Spleen (tissue), 11 donors: Measurements from ENCODE around the gene CMPK2. TPM values are rescaled to one million over a fixed set of nuclear protein-coding genes. Genes with fewer than 3 reads are reported as not detected.

Experiments used
- DNase-seq: peaks from one replicate; pipeline ENCODE4 v3.0.0-alpha.2; 2020
- H3K27ac ChIP-seq, 8 donors: fragments of 200-600 bp; sonication (generic) in 7 of 8; 1 replicate in 4 of 8; 2 replicates in 4 of 8; pipeline versions ENCODE4 v1.5.0 to v1.8.0; 2016 to 2021; ENCODE audit warnings: inconsistent platforms in 4 of 8, mild to moderate bottlenecking in 4 of 8, moderate library complexity in 1 of 8
- H3K27me3 ChIP-seq, 7 donors: fragments of 200-600 bp; sonication (generic) in 6 of 7; replicated peaks in 1 of 7; 1 replicate in 4 of 7; 2 replicates in 3 of 7; pipeline versions ENCODE4 v1.5.0 to v1.8.0; 2016 to 2021; ENCODE audit warnings: inconsistent platforms in 3 of 7, mild to moderate bottlenecking in 1 of 7
- H3K36me3 ChIP-seq, 6 donors: fragments of 200-600 bp; sonication (generic) in 5 of 6; 1 replicate in 4 of 6; 2 replicates in 2 of 6; pipeline versions ENCODE4 v1.5.0 to v1.8.0; 2016 to 2021; ENCODE audit warnings: inconsistent platforms in 2 of 6
- H3K4me1 ChIP-seq, 6 donors: fragments of 200-600 bp; sonication (generic) in 5 of 6; 1 replicate in 3 of 6; 2 replicates in 3 of 6; pipeline versions ENCODE4 v1.5.0 to v1.8.0; 2016 to 2021; ENCODE audit warnings: inconsistent platforms in 3 of 6
- H3K4me3 ChIP-seq, 8 donors: fragments of 200-600 bp; sonication (generic) in 7 of 8; 1 replicate in 4 of 8; 2 replicates in 4 of 8; pipeline versions ENCODE4 v1.5.0 to v1.8.0; 2016 to 2021; ENCODE audit warnings: inconsistent platforms in 4 of 8, mild to moderate bottlenecking in 4 of 8, moderate library complexity in 2 of 8
- H3K9me3 ChIP-seq, 8 donors: fragments of 200-600 bp; sonication (generic) in 7 of 8; 1 replicate in 4 of 8; 2 replicates in 4 of 8; pipeline versions ENCODE4 v1.5.0 to v1.8.0; 2016 to 2021; ENCODE audit warnings: inconsistent platforms in 4 of 8
- CTCF ChIP-seq, 11 experiments: fragments of 200-600 bp in 7 of 11; fragments of 450-650 bp in 4 of 11; sonication (generic) in 4 of 11; IDR thresholded peaks in 8 of 11; conservative IDR thresholded peaks in 3 of 11; 1 replicate in 7 of 11; 2 replicates in 4 of 11; pipeline versions ENCODE4 v1.4.0 to v1.8.0; 2016 to 2021; ENCODE audit warnings: antibody characterized with exemption in 11 of 11, inconsistent platforms in 4 of 11, mild to moderate bottlenecking in 1 of 11
- POLR2A ChIP-seq, 3 donors: fragments of 450-650 bp; IDR thresholded peaks; one replicate each; pipeline ENCODE4 v1.5.1; 2017; ENCODE audit warnings: antibody characterized with exemption in 3 of 3, mild to moderate bottlenecking in 1 of 3
- POLR2AphosphoS5 ChIP-seq, 3 donors: sonication (generic); formaldehyde crosslinking; IDR thresholded peaks; one replicate each; pipeline ENCODE4 v1.5.1; 2017; ENCODE audit warnings: antibody characterized with exemption in 3 of 3
- WGBS, 5 donors: extraction: QIAGEN DNeasy Blood & Tissue Kit in 3 of 5; methylation state at CpG; one replicate each; pipeline versions ENCODE4 v1.1.5 to v1.1.7; 2013 to 2018; 5-methylcytosine and 5-hydroxymethylcytosine counted together
- intact Hi-C: fragments of 100-400 bp; cut with DNase I; formaldehyde crosslinking; loops from one replicate; pipeline ENCODE4 v1.15.0; 2023; ENCODE audit warnings: low total_unique reads
- polyA plus RNA-seq, 3 donors: library from polyadenylated mRNA; stranded (reverse); fragments of 200-250 nt; gene quantifications; one replicate each; pipeline ENCODE4 v1.2.1, GENCODE V29; 2013
- total RNA-seq, 7 donors: library from RNA; depleted of rRNA in 3 of 7; stranded (reverse); fragments of >200 nt in 3 of 7; fragmentation: NEBNext Ultra II Directional in 4 of 7; extraction: Animal tissue kit (Norgen Biotek cat#: 25700) in 4 of 7; gene quantifications; one replicate each; pipeline versions ENCODE4 v1.1.0 to v1.2.1, GENCODE V29; 2016 to 2021
- donor health status: healthy with polysubstance abuse.
- donor health status: DM: no; HTN: no; CAD: no; lungs with moderate emphysema.
- donor health status: DM: no; HTN: no; CAD: no.
- donor health status: Bipolar disorder and iron deficiency.
- donor health status: healthy.
- donor health status: DM: no; HTN: no; CAD: no.
- donor health status: DM: yes; HTN: yes; CAD: no.

The CMPK2 gene
- total and polyA plus RNA-seq, 10 donors = 2.5 to 18.8 (median 8.9) TPM

- H3K36me3 ChIP-seq = peaks cover 0 to 37% (median 6%) of the 10 kb centered on the region in 6 donors
- no peak overlapping the region for H3K4me3 ChIP-seq
- DNase-seq = no peak
- 84 to 95% (median 88%) methylated on average over 2 of the region's 2 CpGs for whole genome bisulfite sequencing, 5 donors
- no peaks in the 10 kb centered on the region for H3K27me3 ChIP-seq
- H3K27ac ChIP-seq = no peak overlapping the region
- no peak for TF ChIP-seq POLR2A (IDR thresholded peaks at IDR 0.05)
- no peak for TF ChIP-seq CTCF (IDR thresholded peaks at IDR 0.05 in 8 of 11, conservative IDR thresholded peaks at IDR 0.05 in 3 of 11)
- TF ChIP-seq POLR2AphosphoS5 (IDR thresholded peaks at IDR 0.05) = no peak
- intact Hi-C loops = no loop called here
- H3K4me1 ChIP-seq = peaks cover 0 to 9% (median 6%) of the 10 kb centered on the region in 6 donors
- no peaks in the 10 kb centered on the region for H3K9me3 ChIP-seq
Observed at GRCh38 chr2:6893876-6894482, 28.3 kb upstream of the CMPK2 start.

GRCh38 chr2:6888724-6889123 is 23.0 kb upstream of the CMPK2 start:
- 88 to 93% (median 90%) methylated on average over 4 of the region's 4 CpGs for WGBS, 5 donors
- intact Hi-C loops = no loop called here
- H3K36me3 ChIP-seq = peaks cover 0 to 30% (median 2%) of the 10 kb centered on the region in 6 donors
- TF ChIP-seq POLR2A (IDR thresholded peaks at IDR 0.05) = no peak
- TF ChIP-seq POLR2AphosphoS5 (IDR thresholded peaks at IDR 0.05) = no peak
- no peak for TF ChIP-seq CTCF (IDR thresholded peaks at IDR 0.05 in 8 of 11, conservative IDR thresholded peaks at IDR 0.05 in 3 of 11)
- no peaks in the 10 kb centered on the region for H3K9me3 ChIP-seq
- H3K4me3 ChIP-seq = no peak overlapping the region
- peaks cover 0 to under 1% (median 0%) of the 10 kb centered on the region in 6 donors for H3K4me1 ChIP-seq
- no peak for DNase-seq
- H3K27me3 ChIP-seq = no peaks in the 10 kb centered on the region
- H3K27ac ChIP-seq = no peak overlapping the region

GRCh38 chr2:6887751-6888192 is 22.1 kb upstream of the CMPK2 start:
- intact Hi-C loops = no loop called here
- DNase-seq = no peak
- Histone ChIP-seq H3K4me1 (peaks cover 0 to 10% (median 0%) of the 10 kb centered on the region in 6 donors), H3K27ac (no peak overlapping the region), H3K27me3 (no peaks in the 10 kb centered on the region), H3K9me3 (no peaks in the 10 kb centered on the region), H3K36me3 (peaks cover 0 to 24% (median 2%) of the 10 kb centered on the region in 6 donors), H3K4me3 (no peak overlapping the region)
- 47 to 64% (median 59%) methylated on average over 3 of the region's 3 CpGs for WGBS, 5 donors
- TF ChIP-seq POLR2A (IDR thresholded peaks at IDR 0.05) (no peak), POLR2AphosphoS5 (IDR thresholded peaks at IDR 0.05) (no peak), CTCF (IDR thresholded peaks at IDR 0.05 in 8 of 11, conservative IDR thresholded peaks at IDR 0.05 in 3 of 11) (no peak)

GRCh38 chr2:6885968-6886367 is 20.3 kb upstream of the CMPK2 start:
- no peak overlapping the region for H3K4me3 ChIP-seq
- no peak overlapping the region for H3K27ac ChIP-seq
- H3K4me1 ChIP-seq = peaks cover 0 to 28% (median 4%) of the 10 kb centered on the region in 6 donors
- WGBS, 5 donors = 86 to 94% (median 89%) methylated on average over 3 of the region's 3 CpGs
- H3K27me3 ChIP-seq = no peaks in the 10 kb centered on the region
- no peaks in the 10 kb centered on the region for H3K9me3 ChIP-seq
- peaks cover 0 to 18% (median 2%) of the 10 kb centered on the region in 6 donors for H3K36me3 ChIP-seq
- intact Hi-C loops = no loop called here
- TF ChIP-seq POLR2A (IDR thresholded peaks at IDR 0.05) (no peak), CTCF (IDR thresholded peaks at IDR 0.05 in 8 of 11, conservative IDR thresholded peaks at IDR 0.05 in 3 of 11) (no peak), POLR2AphosphoS5 (IDR thresholded peaks at IDR 0.05) (no peak)
- DNase-seq = no peak
